ENCODE results near the gene FBXO42.

DNA sequence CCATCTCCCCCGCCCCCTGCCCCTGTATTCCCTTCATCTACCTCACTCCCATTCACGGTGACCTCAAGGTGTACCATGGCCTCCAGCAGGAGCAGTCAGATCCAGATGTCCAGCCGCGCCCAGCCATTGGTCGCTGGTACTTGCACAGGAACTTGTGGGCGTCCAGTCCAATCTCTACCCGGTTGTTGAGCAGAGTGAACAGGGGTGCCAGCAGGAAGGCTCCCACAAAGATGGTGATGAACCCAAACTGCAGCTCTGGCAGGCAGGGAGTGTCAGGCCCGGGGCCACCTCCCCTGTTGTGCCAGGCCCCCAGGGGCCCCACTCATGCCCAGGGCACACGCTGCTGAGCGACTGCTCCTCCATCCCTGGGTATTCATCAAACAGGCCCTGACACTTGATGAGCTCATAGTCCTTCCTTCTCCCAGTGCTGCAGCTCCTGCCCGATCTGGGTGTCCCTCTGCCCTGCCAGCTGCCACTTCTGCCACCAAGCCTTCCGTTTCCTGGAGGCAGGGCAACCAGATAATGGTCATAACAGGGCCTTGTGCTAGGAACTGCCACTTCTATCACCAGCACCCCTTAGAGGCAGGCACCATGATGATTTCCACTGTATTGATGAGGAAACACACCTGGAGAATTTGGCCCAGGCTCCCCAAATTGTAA is 134.1 kb downstream of the FBXO42 start:
- TF ChIP-seq, protein P1, sequence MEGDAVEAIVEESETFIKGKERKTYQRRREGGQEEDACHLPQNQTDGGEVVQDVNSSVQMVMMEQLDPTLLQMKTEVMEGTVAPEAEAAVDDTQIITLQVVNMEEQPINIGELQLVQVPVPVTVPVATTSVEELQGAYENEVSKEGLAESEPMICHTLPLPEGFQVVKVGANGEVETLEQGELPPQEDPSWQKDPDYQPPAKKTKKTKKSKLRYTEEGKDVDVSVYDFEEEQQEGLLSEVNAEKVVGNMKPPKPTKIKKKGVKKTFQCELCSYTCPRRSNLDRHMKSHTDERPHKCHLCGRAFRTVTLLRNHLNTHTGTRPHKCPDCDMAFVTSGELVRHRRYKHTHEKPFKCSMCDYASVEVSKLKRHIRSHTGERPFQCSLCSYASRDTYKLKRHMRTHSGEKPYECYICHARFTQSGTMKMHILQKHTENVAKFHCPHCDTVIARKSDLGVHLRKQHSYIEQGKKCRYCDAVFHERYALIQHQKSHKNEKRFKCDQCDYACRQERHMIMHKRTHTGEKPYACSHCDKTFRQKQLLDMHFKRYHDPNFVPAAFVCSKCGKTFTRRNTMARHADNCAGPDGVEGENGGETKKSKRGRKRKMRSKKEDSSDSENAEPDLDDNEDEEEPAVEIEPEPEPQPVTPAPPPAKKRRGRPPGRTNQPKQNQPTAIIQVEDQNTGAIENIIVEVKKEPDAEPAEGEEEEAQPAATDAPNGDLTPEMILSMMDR (IDR thresholded peaks at IDR 0.05), result no peak
- no peak for TF ChIP-seq POLR2A (IDR thresholded peaks at IDR 0.05)
